ENCODE measurements around the gene EVI5L.

The EVI5L gene

GRCh38 chr19:7859831-7860713, 30.1 kb downstream of the EVI5L start:
- H3K4me3 ChIP-seq (ENCODE audit: low read depth, low read length), result no peak overlapping the region
- POLR2A ChIA-PET, result no interaction called here
- no peak for TF ChIP-seq CTCF (IDR thresholded peaks at IDR 0.05; ENCODE audit: insufficient read depth, low read length, missing control alignments)
- DNase-seq (ENCODE audit: low read depth, low spot score), result no peak
- CTCF ChIA-PET, result interaction anchor here (2.7 to 5.9 kb wide), 2 partner anchors 7 to 9 kb away, joined by 27 to 61 read pairs; no protein-coding TSS in a partner anchor

- H3K4me3 ChIP-seq (ENCODE audit: low read depth, low read length), result no peak overlapping the region
- ChIA-PET CTCF (interaction anchor here (0.9 to 5.9 kb wide), 5 partner anchors 8 to 66 kb away, joined by 3 to 61 read pairs (median 4); partner anchors contain the start of gene MAP2K7), POLR2A (no interaction called here)
- no peak for TF ChIP-seq CTCF (IDR thresholded peaks at IDR 0.05; ENCODE audit: insufficient read depth, low read length, missing control alignments)
- no peak for DNase-seq (ENCODE audit: low read depth, low spot score)
Observed at GRCh38 chr19:7860714-7861618, 30.9 kb downstream of the EVI5L start.

- CTCF ChIA-PET, result interaction anchor here (0.9 to 5.9 kb wide), 6 partner anchors 7 to 65 kb away, joined by 3 to 61 read pairs (median 4); partner anchors contain the start of gene MAP2K7
- POLR2A ChIA-PET, result no interaction called here
- DNase-seq (ENCODE audit: low read depth, low spot score), result no peak
- no peak overlapping the region; the same call in 1 of the 2 replicates for H3K4me3 ChIP-seq (ENCODE audit: low read depth, low read length)
- no peak for TF ChIP-seq CTCF (IDR thresholded peaks at IDR 0.05; ENCODE audit: insufficient read depth, low read length, missing control alignments)
Observed at GRCh38 chr19:7861619-7862412, 31.8 kb downstream of the EVI5L start.

GRCh38 chr19:7862413-7862951, 32.5 kb downstream of the EVI5L start:
- CTCF ChIA-PET, result interaction anchor here (1.0 to 2.7 kb wide), 3 partner anchors 9 to 55 kb away, joined by 4 to 27 read pairs (median 4); partner anchors contain the start of gene MAP2K7
- TF ChIP-seq CTCF (IDR thresholded peaks at IDR 0.05; ENCODE audit: insufficient read depth, low read length, missing control alignments), result no peak
- no peak overlapping the region; the same call in 1 of the 2 replicates for H3K4me3 ChIP-seq (ENCODE audit: low read depth, low read length)

GRCh38 chr19:7863157-7863970, 33.3 kb downstream of the EVI5L start:
- no peak for TF ChIP-seq CTCF (IDR thresholded peaks at IDR 0.05; ENCODE audit: insufficient read depth, low read length, missing control alignments)
- no peak overlapping the region for H3K4me3 ChIP-seq (ENCODE audit: low read depth, low read length)
- CTCF ChIA-PET, result interaction anchor here (1.6 to 2.4 kb wide), 2 partner anchors 10 to 20 kb away, joined by 3 to 16 read pairs; no protein-coding TSS in a partner anchor
- POLR2A ChIA-PET, result interaction anchor here (1.0 kb wide), 1 partner anchor 13 kb away, joined by 4 read pairs; no protein-coding TSS in a partner anchor
- DNase-seq (ENCODE audit: low read depth, low spot score), result no peak

More at GRCh38 chr19:7862413-7862951, 32.5 kb downstream of the EVI5L start:
- POLR2A ChIA-PET, result no interaction called here
- DNase-seq (ENCODE audit: low read depth, low spot score), result no peak

All from AG04449 (cell line).